Stimulated activated CD8-positive, alpha-beta memory T cell treated with anti-CD3 and anti-CD28 coated beads, Interleukin-4, amount 100 ng/mL, for 1 hour (primary cell): ENCODE results near the gene SCAMP2.

Experiments
- DNase-seq, 2 donors: peaks; one replicate each; pipeline ENCODE4 v3.0.0-alpha.2; 2020; ENCODE audit warnings: low read depth in 2 of 2, low spot score in 1 of 2

Gene SCAMP2

GRCh38 chr15:74799255-74799855 is 73.8 kb downstream of the SCAMP2 start:
- no peak for DNase-seq

DNA sequence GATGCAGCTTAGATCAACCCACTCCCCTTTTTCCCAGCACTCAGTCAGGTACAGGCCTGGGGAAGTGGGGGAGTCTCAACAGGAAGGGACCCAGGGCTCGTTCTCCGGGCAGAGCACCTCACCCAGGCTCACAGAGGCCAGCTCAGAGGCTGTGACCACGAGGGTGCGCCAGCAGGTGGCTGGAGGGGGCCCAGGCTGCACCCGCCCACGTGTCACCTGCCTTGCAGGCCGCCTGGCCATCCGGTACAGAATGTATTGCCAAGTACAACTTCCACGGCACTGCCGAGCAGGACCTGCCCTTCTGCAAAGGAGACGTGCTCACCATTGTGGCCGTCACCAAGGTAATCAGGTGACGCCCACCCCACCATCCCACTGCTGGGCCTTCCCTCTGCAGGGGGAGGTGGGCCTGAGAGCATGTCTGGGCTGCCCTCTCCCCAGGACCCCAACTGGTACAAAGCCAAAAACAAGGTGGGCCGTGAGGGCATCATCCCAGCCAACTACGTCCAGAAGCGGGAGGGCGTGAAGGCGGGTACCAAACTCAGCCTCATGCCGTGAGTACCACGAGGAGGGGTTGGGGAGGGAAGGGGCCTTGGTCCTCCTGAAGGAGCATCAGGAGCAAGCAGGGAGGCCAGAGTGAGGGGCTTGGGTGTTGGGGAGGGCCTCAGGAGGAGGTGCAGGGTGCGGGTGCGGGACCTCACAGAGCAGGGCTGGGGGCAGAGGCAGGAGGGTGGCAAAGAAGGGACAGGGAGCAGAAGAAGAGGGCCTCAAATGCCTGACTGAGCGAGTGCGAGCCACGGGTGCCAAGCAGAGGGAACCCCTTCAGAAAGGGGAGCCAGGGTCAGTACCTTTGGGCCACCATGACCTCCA is 74.5 kb downstream of the SCAMP2 start:
- DNase-seq: no peak

GRCh38 chr15:74795966-74796625 is 77.1 kb downstream of the SCAMP2 start:
- no peak for DNase-seq

GRCh38 chr15:74794970-74795349 is 78.2 kb downstream of the SCAMP2 start:
- no peak for DNase-seq

- no peak for DNase-seq
These were observed 78.8 kb downstream of the SCAMP2 start for GRCh38 chr15:74794248-74794969.
